HCT116 (cell line): ENCODE data around the gene TBL1X. TPM values are rescaled to one million over a fixed set of nuclear protein-coding genes. Genes with fewer than 3 reads are reported as not detected.

Experiments used
- ATAC-seq: fragments of 200-7000 bp; cut with Tn5 transposase; 2 replicates; pipeline ENCODE4 v1.9.1; 2020; ENCODE audit warnings: mild to moderate bottlenecking, moderate library complexity
- BruUV-seq: library from RNA; stranded (reverse); fragments of 400-500 nt; replicated peaks from 2 replicates; lab custom pipeline; 2021; lab: Mats Ljungman, UMichigan
- CTCF ChIA-PET: fragments of 300-600 bp; sonication (Branson Sonifier 250); formaldehyde crosslinking; loops from one replicate; lab custom pipeline; 2021; ENCODE audit warnings: antibody characterized with exemption; lab: Charles Lee
- POLR2A ChIA-PET: fragments of 300-600, 350-600 bp; sonication (Branson Sonifier 250); formaldehyde crosslinking; loops from one replicate; lab custom pipeline; 2021; ENCODE audit warnings: antibody characterized with exemption; lab: Charles Lee
- RAD21 ChIA-PET, 2 experiments: fragments of 300-600 bp; sonication (Branson Sonifier 250); formaldehyde crosslinking; loops; one replicate each; lab custom pipeline; 2023; ENCODE audit warnings: low total read pairs in 2 of 2; ENCODE audit not compliant: uncharacterized antibody in 2 of 2, unreplicated experiment in 2 of 2, low non-redundant PET in 1 of 2; lab: Charles Lee
- DNase-seq: peaks from one replicate; pipeline ENCODE4 v3.0.0-alpha.2; 2010; ENCODE audit warnings: low read depth, low spot score
- H2AFZ ChIP-seq: fragments of 200-600 bp; shearing (Covaris generic), sonication (generic); 2 replicates; pipeline ENCODE4 v1.6.1; 2017; ENCODE audit warnings: low read depth, mixed run types, mixed read lengths, antibody characterized with exemption, low read length; ENCODE audit not compliant: poor library complexity, severe bottlenecking
- H3K27ac ChIP-seq: 2 replicates; pipeline ENCODE4 v1.5.1; 2012; ENCODE audit warnings: low read depth, low read length
- H3K27me3 ChIP-seq: fragments of 200-600 bp; sonication (generic); 2 replicates; pipeline ENCODE4 v1.6.1; 2016; ENCODE audit warnings: mixed run types, low read length, mixed read lengths; ENCODE audit not compliant: insufficient read depth
- H3K36me3 ChIP-seq, 2 experiments: fragments of 200-500 bp in 1 of 2; fragments of 200-600 bp in 1 of 2; sonication (Bioruptor generic) in 1 of 2; sonication (generic) in 1 of 2; 2 replicates each; pipeline versions ENCODE4 v1.5.1 to v1.6.1; 2014 to 2016; ENCODE audit warnings: low read length in 2 of 2, inconsistent platforms in 1 of 2, mixed read lengths in 1 of 2, mixed run types in 1 of 2; ENCODE audit not compliant: insufficient read depth in 2 of 2, control insufficient read depth in 1 of 2
- H3K4me1 ChIP-seq, 2 experiments: fragments of 200-600 bp in 1 of 2; sonication (generic) in 1 of 2; 2 replicates each; pipeline versions ENCODE4 v1.5.1 to v1.6.1; 2012 to 2017; ENCODE audit warnings: low read length in 2 of 2, inconsistent platforms in 1 of 2, mild to moderate bottlenecking in 1 of 2, mixed read lengths in 1 of 2, mixed run types in 1 of 2, moderate library complexity in 1 of 2; ENCODE audit not compliant: insufficient read depth in 2 of 2, control insufficient read depth in 1 of 2
- H3K4me2 ChIP-seq: fragments of 200-600 bp; sonication (generic); 2 replicates; pipeline ENCODE4 v1.6.1; 2017; ENCODE audit warnings: mixed run types, low read length, mixed read lengths
- H3K4me3 ChIP-seq, 2 experiments: fragments of 200-600 bp in 1 of 2; sonication (generic) in 1 of 2; replicated peaks in 1 of 2; 2 replicates each; pipeline ENCODE4 v1.5.1; 2011 to 2016; ENCODE audit warnings: low read length in 2 of 2, control low read depth in 1 of 2, low read depth in 1 of 2, mild to moderate bottlenecking in 1 of 2, mixed read lengths in 1 of 2, mixed run types in 1 of 2
- H3K79me2 ChIP-seq: fragments of 200-600 bp; sonication (generic); 2 replicates; pipeline ENCODE4 v1.6.1; 2017; ENCODE audit warnings: mild to moderate bottlenecking, mixed run types, low read length, moderate library complexity, mixed read lengths; ENCODE audit not compliant: insufficient read depth
- H3K9ac ChIP-seq: fragments of 200-600 bp; sonication (generic); 2 replicates; pipeline ENCODE4 v1.6.1; 2016; ENCODE audit warnings: low read length, mixed read lengths
- H3K9me2 ChIP-seq: fragments of 200-600 bp; sonication (generic), shearing (Covaris generic); 2 replicates; pipeline ENCODE4 v1.6.1; 2017; ENCODE audit warnings: mixed run types, mild to moderate bottlenecking, moderate library complexity; ENCODE audit not compliant: insufficient read depth
- H3K9me3 ChIP-seq, 2 experiments: fragments of 200-500 bp in 1 of 2; fragments of 200-600 bp in 1 of 2; sonication (Bioruptor generic) in 1 of 2; sonication (generic) in 1 of 2; 2 replicates each; pipeline ENCODE4 v1.6.1; 2014 to 2017; ENCODE audit warnings: low read length in 2 of 2, mixed read lengths in 2 of 2, inconsistent platforms in 1 of 2, low read depth in 1 of 2, mild to moderate bottlenecking in 1 of 2, mixed run types in 1 of 2, moderate library complexity in 1 of 2; ENCODE audit not compliant: control insufficient read depth in 1 of 2, insufficient read depth in 1 of 2
- H4K20me1 ChIP-seq: fragments of 200-600 bp; sonication (generic), shearing (Covaris generic); 2 replicates; pipeline ENCODE4 v1.6.1; 2017; ENCODE audit warnings: mixed run types, mild to moderate bottlenecking, moderate library complexity; ENCODE audit not compliant: insufficient read depth
- ATF3 ChIP-seq: IDR thresholded peaks from 2 replicates; pipeline ENCODE4 v1.6.1; 2012
- CBX3 ChIP-seq: IDR thresholded peaks from 2 replicates; pipeline ENCODE4 v1.6.1; 2012; ENCODE audit warnings: low read depth
- CEBPB ChIP-seq: IDR thresholded peaks from 2 replicates; pipeline ENCODE4 v1.6.1; 2012; ENCODE audit warnings: low read depth
- CTCF ChIP-seq, 3 experiments: fragments of 200-600 bp in 1 of 3; sonication (generic) in 1 of 3; IDR thresholded peaks in 2 of 3; conservative IDR thresholded peaks in 1 of 3; 2 replicates each; pipeline ENCODE4 v1.5.1; 2012 to 2017; ENCODE audit warnings: low read depth in 2 of 3, low read length in 2 of 3, antibody characterized with exemption in 1 of 3, borderline replicate concordance in 1 of 3, control low read depth in 1 of 3, mild to moderate bottlenecking in 1 of 3, mixed read lengths in 1 of 3, mixed run types in 1 of 3, moderate library complexity in 1 of 3; ENCODE audit not compliant: insufficient read depth in 1 of 3
- ELF1 ChIP-seq: IDR thresholded peaks from 2 replicates; pipeline ENCODE4 v1.6.1; 2012; ENCODE audit warnings: low read depth, borderline replicate concordance
- EZH2phosphoT487 ChIP-seq: fragments of 200-600 bp; IDR thresholded peaks from 2 replicates; pipeline ENCODE4 v1.6.1; 2018; ENCODE audit warnings: antibody characterized with exemption, borderline replicate concordance
- FOSL1 ChIP-seq: IDR thresholded peaks from 2 replicates; pipeline ENCODE4 v1.6.1; 2012; ENCODE audit warnings: low read depth
- JUND ChIP-seq: IDR thresholded peaks from 2 replicates; pipeline ENCODE4 v1.6.1; 2012
- MAX ChIP-seq: IDR thresholded peaks from 2 replicates; pipeline ENCODE4 v1.6.1; 2012
- POLR2A ChIP-seq: IDR thresholded peaks from 2 replicates; pipeline ENCODE4 v1.7.0; 2011; ENCODE audit warnings: borderline replicate concordance; ENCODE audit not compliant: insufficient read depth, insufficient read length; ENCODE audit errors: extremely low read depth
- POLR2AphosphoS5 ChIP-seq: IDR thresholded peaks from 2 replicates; pipeline ENCODE4 v1.6.1; 2011; ENCODE audit warnings: mild to moderate bottlenecking, low read depth, low read length, moderate library complexity
- SIN3A ChIP-seq: IDR thresholded peaks from 2 replicates; pipeline ENCODE4 v1.6.1; 2012; ENCODE audit warnings: low read depth
- SRF ChIP-seq: IDR thresholded peaks from 2 replicates; pipeline ENCODE4 v1.6.1; 2012; ENCODE audit warnings: low read depth
- TCF7L2 ChIP-seq: IDR thresholded peaks from 2 replicates; pipeline ENCODE4 v1.7.0; 2011; ENCODE audit warnings: borderline replicate concordance, inconsistent platforms; ENCODE audit not compliant: insufficient read depth, insufficient read length; ENCODE audit errors: extremely low read depth
- YY1 ChIP-seq: IDR thresholded peaks from 2 replicates; pipeline ENCODE4 v1.6.1; 2011; ENCODE audit warnings: low read length, low read depth, moderate library complexity, mild to moderate bottlenecking; ENCODE audit not compliant: insufficient replicate concordance; ENCODE audit errors: extremely low read depth
- ZBTB33 ChIP-seq: IDR thresholded peaks from 2 replicates; pipeline ENCODE4 v1.6.1; 2011; ENCODE audit warnings: mild to moderate bottlenecking, low read length, moderate library complexity; ENCODE audit not compliant: insufficient replicate concordance; ENCODE audit errors: extremely low read depth
- ZFX ChIP-seq: fragments of 450-650 bp; IDR thresholded peaks from 2 replicates; pipeline ENCODE4 v1.6.1; 2017
- ZNF274 ChIP-seq: fragments of 200-500 bp; sonication (Bioruptor generic); IDR thresholded peaks from 2 replicates; pipeline ENCODE4 v1.6.1; 2014; ENCODE audit warnings: mild to moderate bottlenecking, low read depth, low read length, inconsistent platforms
- intact Hi-C: fragments of 100-400 bp; cut with micrococcal nuclease; formaldehyde crosslinking; loops from 2 replicates; pipeline ENCODE4 v1.10.0; 2022
- total RNA-seq: library from RNA; stranded (reverse); gene quantifications from one replicate; pipeline ENCODE4 v1.2.1, GENCODE V29; 2021; ENCODE audit not compliant: unreplicated experiment

Gene TBL1X
- total RNA-seq, 1 experiment from 2014 or later = 37.8 TPM

GRCh38 chrX:9557091-9557490 lies 92.2 kb downstream of the TBL1X start:
- TF ChIP-seq CEBPB (no peak), EZH2phosphoT487 (no peak), POLR2AphosphoS5 (no peak), CTCF (IDR thresholded peaks at IDR 0.05 in 2 of 3, conservative IDR thresholded peaks at IDR 0.05 in 1 of 3; ENCODE audit: borderline replicate concordance in 1 of 3, insufficient read depth in 1 of 3, low read depth in 2 of 3, low read length in 2 of 3) (no peak), ATF3 (no peak), ZNF274 (no peak), SRF (no peak), CBX3 (no peak), ELF1 (no peak), ZBTB33 (no peak), YY1 (no peak), FOSL1 (no peak), POLR2A (no peak), MAX (no peak), JUND (no peak), SIN3A (no peak), ZFX (no peak), TCF7L2 (no peak)
- no peaks in the 10 kb centered on the region for H3K79me2 ChIP-seq
- no peaks in the 10 kb centered on the region for H3K4me1 ChIP-seq
- no peak overlapping the region for H2AFZ ChIP-seq
- no peaks in the 10 kb centered on the region for H3K9me3 ChIP-seq
- DNase-seq (no peak), ATAC-seq (no peak)
- H3K4me2 ChIP-seq = no peak overlapping the region
- intact Hi-C loops = no loop called here
- POLR2A ChIA-PET = no interaction called here
- no peaks in the 10 kb centered on the region for H3K9me2 ChIP-seq
- H3K4me3 ChIP-seq = no peak overlapping the region
- H4K20me1 ChIP-seq = no peaks in the 10 kb centered on the region
- no TSS peak for BruUV-seq
- RAD21 ChIA-PET = no interaction called here
- no peaks in the 10 kb centered on the region for H3K27me3 ChIP-seq
- CTCF ChIA-PET = no interaction called here
- no peaks in the 10 kb centered on the region for H3K36me3 ChIP-seq
- no peak overlapping the region for H3K9ac ChIP-seq
- no peak overlapping the region for H3K27ac ChIP-seq
